ELR (cell line): Measurements from ENCODE around the gene NEK7.
A peak's percentile ranks its signal among the peaks of the same experiment; 100 is the strongest.
"Not testable (repeated sequence)": the region's sequence is repeated elsewhere in the genome, so short reads cannot be mapped to it uniquely, and the experiment has no call there.

Experiments
- DNase-seq: peaks from one replicate; pipeline ENCODE4 v3.0.0-alpha.2; 2015; ENCODE audit warnings: low read depth

NEK7 gene

DNA sequence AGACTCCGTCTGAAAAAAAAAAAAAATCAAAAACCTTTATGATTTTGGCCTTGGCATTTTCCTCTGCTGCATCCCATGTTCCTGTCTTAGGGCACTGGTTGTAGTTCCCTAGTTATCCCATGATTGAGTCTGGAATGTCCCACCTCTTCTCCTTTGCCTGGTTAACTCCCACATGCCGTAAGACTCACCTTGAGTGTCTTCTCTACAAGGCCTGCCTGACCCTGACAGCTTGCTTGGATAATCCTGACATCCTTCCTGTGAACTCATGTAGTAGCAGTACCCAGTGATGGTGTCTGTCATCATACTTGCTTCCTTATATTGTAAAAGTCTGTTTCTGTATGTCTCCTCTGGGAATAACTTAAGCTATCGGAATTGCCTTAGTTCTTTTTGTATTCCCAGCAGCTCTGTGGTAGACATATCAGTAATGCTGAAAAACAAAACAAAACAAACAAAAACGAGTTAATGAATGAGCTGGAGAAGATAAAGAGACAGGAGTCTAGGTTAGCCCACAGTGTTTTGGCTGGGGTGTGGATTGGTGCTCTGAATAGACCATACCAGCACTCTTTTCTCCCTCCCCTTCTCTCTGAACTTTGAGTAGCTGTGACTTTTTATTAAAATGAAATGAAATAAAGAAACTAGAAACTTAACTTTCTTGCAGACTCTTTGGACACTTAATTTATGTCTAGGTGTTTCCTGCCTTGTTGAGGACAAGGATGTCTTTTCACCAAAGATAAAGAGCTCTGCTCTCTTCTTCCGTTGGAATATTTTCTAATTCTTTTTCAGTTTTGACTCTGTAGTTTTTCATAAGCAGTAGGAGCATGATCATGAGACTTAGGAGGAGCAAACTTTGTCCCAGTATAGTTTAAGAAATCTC lies 15.1 kb downstream of the NEK7 start:
- no peak for DNase-seq

DNA sequence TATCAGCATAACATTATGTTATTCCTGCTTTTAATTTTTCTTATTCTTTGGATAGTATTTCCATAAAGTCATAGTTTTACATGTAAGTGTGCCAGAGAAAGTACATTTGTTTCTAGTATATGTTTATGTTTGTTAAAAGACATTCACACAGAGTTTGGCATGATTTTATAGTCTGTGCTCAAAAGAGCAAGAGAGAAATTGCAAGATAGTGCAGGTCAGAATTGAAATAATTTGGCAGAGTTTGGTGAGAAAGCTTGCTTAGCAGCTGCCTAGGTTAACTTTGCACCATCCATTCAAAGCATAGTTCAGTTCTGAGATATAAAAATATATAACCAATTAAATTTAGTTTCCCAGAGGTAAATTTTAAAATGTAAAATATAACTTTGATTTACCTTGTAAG lies 17.0 kb downstream of the NEK7 start:
- DNase-seq: no peak

DNA sequence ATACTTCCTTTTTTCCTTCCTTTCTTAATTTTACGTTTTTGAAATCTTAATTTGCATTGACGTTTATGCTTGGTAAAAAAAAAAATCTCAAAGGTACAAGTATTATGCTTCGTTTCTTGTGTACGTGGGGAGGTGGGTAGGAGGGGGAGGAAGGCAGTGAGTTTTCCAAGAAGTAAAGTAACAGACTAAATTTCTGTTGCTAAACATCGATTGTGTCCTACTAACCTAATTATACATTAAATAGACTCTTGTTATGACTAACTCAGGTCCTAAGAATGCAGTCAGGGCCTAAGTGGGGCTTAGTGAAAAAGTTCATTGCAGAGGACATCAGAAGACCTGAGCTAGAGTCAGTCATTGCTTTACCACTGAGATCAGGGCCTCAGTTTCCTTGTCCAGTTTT lies 17.5 kb downstream of the NEK7 start:
- peak; percentile 40 for DNase-seq

DNA sequence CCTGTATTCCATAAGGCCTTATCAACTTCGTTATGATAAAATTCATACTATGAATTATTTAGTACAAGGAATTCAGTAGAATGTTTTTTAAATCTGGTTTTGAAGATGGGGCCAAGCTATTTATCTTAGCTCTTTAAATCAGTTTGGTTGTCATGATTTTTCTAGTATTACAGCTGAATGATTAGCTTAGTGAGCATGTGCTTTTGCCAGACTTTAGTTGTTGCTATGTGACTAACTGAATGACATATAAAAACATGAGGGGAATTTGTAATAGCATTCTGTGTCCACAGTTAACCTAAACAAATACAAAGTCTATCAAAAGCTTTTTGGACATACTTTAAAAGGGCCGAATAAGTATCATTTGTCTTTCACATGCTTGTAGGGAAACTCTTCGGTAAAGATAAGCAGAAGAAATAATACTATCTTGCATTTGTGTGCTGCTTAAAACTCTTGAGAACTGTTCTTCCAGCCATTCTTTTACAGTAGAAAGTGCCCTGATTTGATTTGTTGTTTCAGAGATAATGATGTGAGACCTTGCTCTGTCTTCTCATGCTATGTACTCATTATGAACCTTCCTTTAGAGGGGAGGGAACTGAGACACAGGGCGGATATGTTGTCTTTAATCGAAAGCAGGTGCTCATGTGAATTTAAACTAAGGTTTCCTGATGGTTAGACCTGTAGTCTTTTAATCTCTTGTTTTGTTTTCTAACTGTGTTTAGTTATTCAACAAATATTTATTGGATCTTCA lies 18.8 kb downstream of the NEK7 start:
- peak; percentile 46 for DNase-seq

DNA sequence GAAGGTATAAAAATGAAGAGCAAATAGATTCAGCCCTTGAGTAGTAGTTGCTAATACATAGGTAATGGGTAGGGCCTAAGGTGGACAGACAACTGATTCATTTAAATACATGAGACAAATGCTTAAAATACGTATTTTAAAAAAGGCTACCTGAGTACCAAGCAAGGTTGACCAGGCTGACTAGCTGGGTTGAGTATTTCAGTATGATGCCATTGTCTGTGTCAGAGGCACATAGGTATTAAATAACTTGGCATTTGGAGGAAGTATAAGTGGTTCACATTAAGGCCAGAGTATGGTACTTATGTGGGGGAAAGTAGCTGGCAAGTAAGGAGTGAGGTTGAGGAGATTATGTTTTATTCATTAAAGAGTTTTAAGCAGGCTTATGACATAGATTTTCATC lies 19.4 kb downstream of the NEK7 start:
- DNase-seq: no peak

DNA sequence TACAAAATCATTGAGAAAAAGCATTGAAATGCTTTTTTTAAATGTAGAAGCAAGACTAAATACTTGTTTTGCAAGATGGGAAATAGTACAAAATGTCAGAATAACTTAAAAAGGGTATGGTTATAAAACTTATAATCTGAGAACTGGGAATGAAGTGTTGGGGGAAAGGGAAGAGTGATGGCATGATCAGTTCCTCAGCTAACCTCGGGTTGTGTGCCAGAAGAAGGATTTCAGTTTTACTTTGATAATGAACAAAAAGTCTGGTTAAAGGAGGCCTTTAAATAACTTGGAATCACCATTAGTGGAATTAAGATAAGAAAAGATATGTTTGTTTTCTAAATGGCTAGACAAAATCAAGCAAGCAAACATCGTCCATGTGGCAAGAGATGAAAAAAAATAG lies 20.7 kb downstream of the NEK7 start:
- no peak for DNase-seq

DNA sequence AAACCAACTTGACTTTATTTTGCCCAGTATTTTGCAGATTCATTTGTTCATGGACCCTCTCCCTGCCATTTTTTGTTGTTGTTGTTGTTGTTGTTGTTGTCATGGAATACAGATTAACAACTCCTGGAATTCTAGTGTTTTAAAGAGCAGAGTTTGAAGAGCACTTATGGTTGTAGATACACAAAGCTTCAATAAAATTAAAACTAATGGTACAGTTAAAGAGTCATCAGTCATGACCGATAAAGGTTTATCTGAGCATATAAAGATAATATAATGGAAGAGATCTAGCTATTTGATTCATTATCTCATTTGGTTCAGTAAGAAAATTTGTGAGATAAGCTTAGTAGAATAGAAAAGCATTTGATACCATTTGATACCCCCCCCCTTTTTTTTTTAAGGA lies 21.8 kb downstream of the NEK7 start:
- DNase-seq: no peak

DNA sequence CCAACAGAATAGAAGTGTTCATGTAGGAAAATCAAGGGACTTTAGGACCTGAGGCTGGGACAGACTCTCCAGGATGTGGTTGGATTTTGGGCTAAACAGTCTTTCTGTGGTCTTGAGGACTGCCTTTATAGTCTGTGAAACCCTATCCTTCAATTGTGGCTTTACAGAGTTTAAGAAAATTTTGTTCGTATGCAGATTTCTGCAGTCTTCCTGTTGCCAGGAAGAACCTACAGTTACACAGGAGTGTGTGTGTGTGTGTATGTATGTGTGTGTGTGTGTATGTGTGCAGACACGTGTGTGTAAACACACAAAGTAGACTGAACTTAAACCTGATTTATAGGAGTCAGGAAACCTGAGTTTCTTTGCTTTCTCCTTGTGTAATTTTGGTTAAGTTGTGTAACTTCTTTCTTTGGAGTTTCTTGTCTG lies 22.8 kb downstream of the NEK7 start:
- peak; percentile 47 for DNase-seq

DNA sequence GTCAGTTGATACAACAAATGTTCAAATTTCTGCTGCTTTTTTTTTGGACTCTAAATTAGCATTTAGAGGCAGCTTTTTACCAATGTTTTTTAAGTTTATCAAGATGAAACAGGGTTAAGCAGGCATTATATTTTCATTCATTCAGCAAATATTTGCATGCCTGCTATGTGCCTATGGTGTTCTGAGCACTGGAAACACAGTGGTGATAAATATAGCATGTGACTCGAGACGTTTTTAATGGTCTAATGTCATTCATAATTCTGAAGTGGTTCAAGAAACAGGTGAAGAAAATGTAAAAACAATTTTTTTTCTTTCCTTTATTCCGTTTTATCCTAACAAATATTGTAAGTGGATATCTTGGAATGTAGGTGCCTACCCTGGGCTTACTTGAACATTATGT lies 26.8 kb downstream of the NEK7 start:
- DNase-seq: no peak

DNA sequence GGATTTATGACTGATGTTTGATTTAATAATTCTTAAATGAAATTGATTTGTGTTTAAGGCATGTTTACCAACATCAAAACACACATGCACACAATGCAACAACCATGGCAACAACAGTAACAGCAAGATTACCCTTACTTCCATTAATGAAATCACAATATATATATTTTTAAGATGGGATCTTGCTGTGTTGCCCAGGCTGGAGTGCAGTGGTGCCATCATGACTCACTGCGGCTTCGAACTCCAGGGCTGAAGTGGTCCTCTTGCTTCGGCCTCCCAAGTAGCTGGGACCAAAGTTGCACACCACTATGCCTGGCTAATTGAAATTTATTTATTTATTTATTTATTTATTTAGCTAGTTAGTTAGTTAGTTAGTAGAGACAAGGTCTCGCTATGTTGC lies 27.7 kb downstream of the NEK7 start:
- DNase-seq: no peak

DNA sequence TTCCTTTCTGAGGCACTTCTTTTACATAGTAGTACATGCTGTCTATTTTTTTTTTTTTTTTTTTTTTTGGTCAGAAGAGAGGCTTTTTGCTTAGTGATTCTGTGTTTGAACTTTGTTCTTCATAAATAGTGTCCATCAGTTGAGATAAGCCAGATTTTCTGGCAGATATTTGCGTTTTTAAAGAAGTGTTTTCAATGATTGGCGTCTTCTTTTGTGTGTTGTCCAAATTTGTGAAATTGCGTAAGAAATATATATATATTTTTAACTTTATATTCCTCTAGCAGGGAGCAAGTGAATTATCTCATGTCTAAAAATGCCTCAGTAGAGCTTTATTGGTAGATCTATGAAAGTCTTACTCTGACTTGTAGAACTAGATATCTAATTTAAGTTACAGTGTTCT lies 28.3 kb downstream of the NEK7 start:
- no peak for DNase-seq

DNA sequence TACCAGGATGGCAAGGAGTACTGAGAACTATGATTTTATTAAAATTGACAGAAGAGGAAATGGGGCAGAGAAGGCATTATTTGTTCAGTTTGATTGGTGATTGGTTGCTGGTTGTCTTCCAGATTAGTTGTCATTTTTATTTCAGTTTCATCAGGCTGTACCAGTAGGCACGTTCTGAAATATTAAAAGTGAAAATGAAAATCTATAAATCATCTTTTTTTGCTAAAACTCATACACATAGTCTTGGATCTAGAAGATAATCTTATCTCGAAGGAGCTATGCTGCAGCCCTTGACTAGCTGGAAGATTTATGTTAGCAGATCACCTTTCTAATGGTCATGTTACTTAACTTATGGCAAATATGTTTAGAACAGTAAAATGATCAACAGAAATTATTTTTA lies 29.0 kb downstream of the NEK7 start:
- no peak for DNase-seq

DNA sequence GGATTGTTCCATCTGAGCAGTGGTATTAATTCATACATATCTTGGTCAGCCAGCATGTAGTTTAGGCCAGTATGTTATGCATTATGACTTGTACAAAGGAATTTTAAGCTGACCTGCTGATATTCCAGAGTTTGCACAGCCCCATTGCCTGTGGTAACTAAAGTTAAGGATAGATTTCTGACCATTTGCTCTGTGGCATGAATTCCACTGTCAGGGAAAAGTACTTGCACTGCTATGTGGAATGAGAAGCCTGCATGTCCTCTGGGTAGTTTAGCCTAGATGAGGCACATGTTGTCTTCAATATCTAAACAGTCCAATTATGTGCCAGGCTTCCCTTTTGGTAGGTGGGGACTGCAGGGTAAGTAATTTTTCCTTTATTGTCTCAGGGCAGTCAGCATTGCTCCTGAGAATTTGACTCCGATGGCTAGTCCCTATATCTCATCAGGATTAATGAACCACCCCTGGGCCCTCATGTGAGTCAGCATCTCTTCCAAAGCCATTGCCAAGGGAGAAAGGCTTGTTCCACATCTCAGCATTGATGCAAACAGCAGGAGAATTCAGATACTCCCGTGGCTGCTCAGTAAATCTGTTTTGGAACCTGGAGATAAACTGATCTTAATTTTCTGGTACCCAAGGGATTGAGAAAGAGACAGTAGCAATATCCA lies 30.2 kb downstream of the NEK7 start:
- no peak for DNase-seq

DNA sequence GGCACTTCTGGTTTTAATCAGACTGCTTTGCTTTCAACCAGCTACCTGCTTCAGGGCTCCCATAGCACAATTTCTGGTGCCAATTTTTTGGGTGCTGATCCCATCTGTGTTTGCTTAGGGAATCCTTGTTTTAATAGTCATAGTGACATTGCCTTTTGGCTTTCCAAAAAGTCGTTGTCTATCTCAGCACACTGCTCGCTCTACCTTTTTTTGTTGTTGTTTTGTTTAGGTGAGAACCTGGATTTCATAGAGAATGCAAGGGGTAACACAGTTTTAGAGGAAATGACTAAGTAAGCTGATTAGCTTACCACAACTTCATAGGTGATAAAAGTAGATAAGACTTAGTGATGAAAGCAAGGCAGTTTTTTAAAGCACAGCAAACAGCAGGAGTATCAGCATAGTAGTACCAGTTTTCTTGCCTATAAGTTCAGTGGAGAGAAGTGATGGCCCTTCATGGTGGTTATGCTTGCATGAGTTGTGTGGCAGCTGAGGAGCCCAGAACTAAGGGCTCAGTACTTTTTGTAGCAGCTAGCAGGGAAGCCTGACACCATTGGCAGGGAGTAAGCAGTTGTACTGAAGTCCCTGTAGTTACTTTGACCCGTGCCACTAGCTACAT lies 31.3 kb downstream of the NEK7 start:
- DNase-seq: no peak

DNA sequence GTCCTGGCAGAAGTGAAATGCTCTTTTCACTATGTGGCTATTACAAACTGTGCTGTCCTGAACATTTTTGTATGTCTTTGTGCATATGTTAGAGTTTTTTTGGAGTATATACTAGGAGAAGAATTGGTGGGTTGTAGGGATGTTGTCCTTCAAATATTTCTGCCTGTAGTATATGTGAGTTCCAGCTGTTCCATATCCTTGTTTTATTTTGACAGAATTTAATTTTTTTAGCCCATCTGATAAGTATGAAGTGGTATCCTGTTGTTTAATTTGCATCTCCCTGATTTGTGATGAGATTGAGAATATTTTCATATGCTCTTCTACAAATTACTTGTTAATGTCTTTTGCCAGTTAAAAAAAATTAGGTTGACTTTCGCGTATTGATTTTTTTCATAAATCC lies 34.3 kb downstream of the NEK7 start:
- no peak for DNase-seq

DNA sequence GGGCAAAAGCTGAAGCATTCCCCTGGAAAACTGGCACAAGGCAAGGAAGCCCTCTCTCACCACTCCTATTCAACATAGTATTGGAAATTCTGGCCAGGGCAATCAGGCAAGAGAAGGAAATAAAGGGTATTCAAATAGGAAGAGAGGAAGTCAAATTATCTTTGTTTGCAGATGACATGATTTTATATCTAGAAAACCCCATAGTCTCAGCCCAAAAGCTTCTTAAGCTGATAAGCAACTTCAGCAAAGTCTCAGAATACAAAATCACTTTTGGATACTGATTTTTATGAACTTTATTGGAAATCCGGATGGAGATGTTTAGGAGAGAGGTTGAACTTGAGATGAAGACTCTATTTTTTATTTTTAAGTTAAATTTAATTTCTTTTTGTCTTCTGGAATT lies 37.1 kb downstream of the NEK7 start:
- not testable (repeated sequence) for DNase-seq

DNA sequence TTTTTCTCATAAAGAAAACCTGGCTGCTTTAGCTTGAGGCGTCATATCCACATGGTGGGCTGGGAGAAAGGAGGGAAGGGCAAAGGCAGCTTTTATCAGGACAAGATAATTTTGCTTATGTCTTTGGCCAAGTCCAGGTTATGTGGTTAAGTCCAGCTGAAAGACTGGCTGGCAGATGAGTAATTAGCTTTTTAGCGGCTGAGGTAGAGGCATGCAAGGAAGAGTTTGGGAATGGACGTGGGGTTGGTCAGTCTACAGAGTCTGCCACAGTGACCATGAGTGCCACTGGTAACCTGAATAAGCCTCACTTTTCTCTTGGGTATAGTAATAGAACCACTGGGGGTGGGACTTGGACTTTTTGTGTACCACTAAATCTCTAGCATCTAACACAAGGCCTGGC lies 39.8 kb downstream of the NEK7 start:
- no peak for DNase-seq

DNA sequence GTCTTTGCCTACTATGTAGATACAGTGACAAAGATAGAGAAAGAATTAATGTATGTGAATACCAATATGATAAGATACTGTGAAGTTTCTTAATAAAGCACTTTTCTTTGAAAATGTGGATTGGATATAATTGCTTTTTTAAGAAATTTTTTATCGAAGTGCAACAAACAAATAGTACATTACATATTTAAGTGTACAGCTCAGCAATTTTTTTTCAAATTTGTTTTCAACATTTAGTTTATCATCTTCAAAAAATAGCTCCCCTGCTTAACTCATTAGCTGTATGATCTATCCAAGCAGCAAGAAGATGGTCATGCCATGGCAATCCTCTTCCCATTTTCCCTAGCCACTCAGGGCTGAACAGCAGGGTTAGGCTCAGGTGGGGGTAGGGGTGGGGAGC lies 40.5 kb downstream of the NEK7 start:
- DNase-seq: no peak

DNA sequence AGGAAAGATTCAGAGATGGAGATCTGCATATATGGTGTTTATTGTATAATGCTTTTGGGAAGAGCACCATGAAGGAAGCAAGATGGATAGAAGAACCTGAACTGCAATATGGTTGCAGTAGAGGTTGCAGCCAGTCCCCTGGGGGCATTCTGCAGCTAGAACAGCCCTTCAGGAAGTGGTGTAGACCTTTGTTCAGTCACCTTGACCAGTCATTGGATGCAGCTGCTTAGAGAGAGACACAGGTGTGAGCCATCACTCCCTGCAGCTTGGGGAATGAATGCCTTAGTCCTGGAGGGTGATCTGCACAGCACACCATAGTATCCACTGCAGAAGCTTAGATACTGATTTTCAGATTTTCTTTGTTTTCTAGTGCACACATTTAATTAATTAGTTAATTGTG lies 42.3 kb downstream of the NEK7 start:
- DNase-seq: no peak

DNA sequence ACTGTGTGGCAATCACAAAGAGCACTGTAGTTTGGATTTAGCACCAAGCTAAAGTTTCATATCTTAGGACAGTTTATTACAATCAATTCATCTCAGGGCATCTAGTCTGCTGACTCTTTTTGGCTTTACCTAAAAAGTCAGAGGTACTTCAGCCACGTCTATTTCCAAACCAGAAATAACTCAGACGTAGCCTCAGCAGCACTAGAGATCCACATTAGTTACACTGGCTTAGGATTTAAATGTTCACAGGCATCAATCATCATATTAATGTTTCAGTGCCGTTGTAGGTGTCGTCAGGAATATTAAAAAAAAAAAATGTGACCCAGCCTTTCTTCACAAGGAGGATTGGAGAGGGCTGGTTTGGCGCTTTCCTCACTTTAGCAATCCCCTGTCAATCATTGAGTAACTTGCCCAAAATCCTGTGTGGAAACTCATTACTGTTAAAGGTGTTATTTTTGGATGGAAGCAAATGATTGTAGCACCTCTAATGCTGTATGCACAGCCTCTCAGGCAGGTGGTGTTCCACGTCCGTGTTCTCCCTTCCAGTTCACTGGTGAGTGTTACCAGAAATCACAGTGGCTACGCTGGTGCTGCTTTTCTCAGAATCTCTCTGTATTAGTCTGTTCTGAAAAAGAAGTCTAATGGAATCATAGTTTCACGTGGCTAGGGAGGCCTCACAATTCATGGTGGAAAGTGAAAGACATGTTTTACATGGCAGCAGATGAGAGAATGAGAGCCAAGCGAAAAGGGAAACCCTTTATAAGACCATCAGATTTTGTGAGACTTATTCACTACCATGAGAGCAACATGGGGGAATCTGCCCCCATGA lies 45.4 kb downstream of the NEK7 start:
- no peak for DNase-seq

DNA sequence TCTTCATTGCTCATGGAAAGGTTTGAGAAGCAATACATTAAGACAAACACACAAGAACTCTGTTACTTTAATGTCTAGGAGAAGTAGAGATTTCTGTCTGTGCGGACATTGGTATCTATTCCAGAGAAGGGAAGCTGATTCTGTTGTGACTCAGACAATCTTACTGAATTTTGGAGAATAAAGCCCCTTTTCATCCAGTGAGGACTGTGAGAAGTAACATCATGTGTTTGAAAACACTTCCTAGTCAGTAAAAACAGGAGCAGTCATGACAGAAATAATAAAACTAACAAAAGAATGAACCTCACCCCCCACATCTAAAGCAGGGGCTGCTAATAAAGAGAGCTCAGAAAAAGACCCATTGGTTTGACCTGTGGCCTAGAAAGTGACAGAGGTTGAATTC lies 46.6 kb downstream of the NEK7 start:
- DNase-seq: peak; percentile 16
